ENCODE results near the gene ACACB. TPM values are rescaled to one million over a fixed set of nuclear protein-coding genes. Genes with fewer than 3 reads are reported as not detected.

ACACB gene
- polyA plus RNA-seq, 1 donor from 2014 or later: 0.22 TPM

GRCh38 chr12:109250523-109250922, 134.1 kb downstream of the ACACB start:
- Histone ChIP-seq H3K9ac (ENCODE audit: low read length) (no peak overlapping the region), H3K4me3 (ENCODE audit: low read length) (no peak overlapping the region), H2AFZ (ENCODE audit: low read depth, low read length) (no peak overlapping the region), H3K4me2 (ENCODE audit: low read length) (no peak overlapping the region), H3K79me2 (replicated peaks; ENCODE audit: insufficient read depth, low read length) (no peaks in the 10 kb centered on the region), H3K9me3 (ENCODE audit: low read length) (peaks cover 4% of the 10 kb centered on the region), H4K20me1 (ENCODE audit: insufficient read depth) (no peaks in the 10 kb centered on the region), H3F3A (ENCODE audit: insufficient read depth, low read length, poor library complexity, severe bottlenecking) (no peaks in the 10 kb centered on the region), H3K27me3 (ENCODE audit: insufficient read depth, low read depth, low read length) (no peaks in the 10 kb centered on the region), H3K9me2 (ENCODE audit: insufficient read depth, low read length) (no peaks in the 10 kb centered on the region), H3K27ac (ENCODE audit: low read length) (no peak overlapping the region), H3K36me3 (ENCODE audit: insufficient read depth, low read length) (no peaks in the 10 kb centered on the region)
- no peak for TF ChIP-seq EZH2 (IDR thresholded peaks at IDR 0.05; ENCODE audit: borderline replicate concordance, insufficient read depth, low read length, poor library complexity, severe bottlenecking)
- no peak for TF ChIP-seq REST (IDR thresholded peaks at IDR 0.05; ENCODE audit: borderline replicate concordance)
- TF ChIP-seq EP300 (conservative IDR thresholded peaks at IDR 0.05; ENCODE audit: poor library complexity, severe bottlenecking): no peak
- no peak for TF ChIP-seq RAD21 (conservative IDR thresholded peaks at IDR 0.05)
- TF ChIP-seq POLR2AphosphoS5 (IDR thresholded peaks at IDR 0.05): no peak
- TF ChIP-seq SMC3 (conservative IDR thresholded peaks at IDR 0.05; ENCODE audit: poor library complexity): no peak
- TF ChIP-seq CTCF (IDR thresholded peaks at IDR 0.05; ENCODE audit: poor library complexity, severe bottlenecking): no peak
- no peak for TF ChIP-seq TAF1 (IDR thresholded peaks at IDR 0.05; ENCODE audit: low read depth)
- no peak for TF ChIP-seq MXI1 (conservative IDR thresholded peaks at IDR 0.05; ENCODE audit: poor library complexity, severe bottlenecking)

- Histone ChIP-seq H3K9me2 (ENCODE audit: insufficient read depth, low read length) (no peaks in the 10 kb centered on the region), H3K9ac (ENCODE audit: low read length) (no peak overlapping the region), H4K20me1 (ENCODE audit: insufficient read depth) (no peaks in the 10 kb centered on the region), H3K27ac (ENCODE audit: low read length) (no peak overlapping the region), H3K79me2 (replicated peaks; ENCODE audit: insufficient read depth, low read length) (no peaks in the 10 kb centered on the region), H3K36me3 (ENCODE audit: insufficient read depth, low read length) (no peaks in the 10 kb centered on the region), H3F3A (ENCODE audit: insufficient read depth, low read length, poor library complexity, severe bottlenecking) (no peaks in the 10 kb centered on the region), H3K27me3 (ENCODE audit: insufficient read depth, low read depth, low read length) (no peaks in the 10 kb centered on the region), H3K9me3 (ENCODE audit: low read length) (peaks cover 4% of the 10 kb centered on the region), H2AFZ (ENCODE audit: low read depth, low read length) (no peak overlapping the region), H3K4me2 (ENCODE audit: low read length) (no peak overlapping the region), H3K4me3 (ENCODE audit: low read length) (no peak overlapping the region)
- TF ChIP-seq SMC3 (conservative IDR thresholded peaks at IDR 0.05; ENCODE audit: poor library complexity) (no peak), POLR2AphosphoS5 (IDR thresholded peaks at IDR 0.05) (no peak), EP300 (conservative IDR thresholded peaks at IDR 0.05; ENCODE audit: poor library complexity, severe bottlenecking) (no peak)
Measured at GRCh38 chr12:109252799-109253198, 136.4 kb downstream of the ACACB start.

All from neural cell (in vitro differentiated cells).